ENCODE measurements around the gene MIX23. TPM values are rescaled to one million over a fixed set of nuclear protein-coding genes. Genes with fewer than 3 reads are reported as not detected.

The MIX23 gene
- polyA plus RNA-seq, 3 donors = 3.9 to 8.2 (median 5.2) TPM

GRCh38 chr3:122312826-122313225 lies 70.2 kb downstream of the MIX23 start:
- TF ChIP-seq CTCF (IDR thresholded peaks at IDR 0.05) = no peak
- Histone ChIP-seq H3K36me3 (replicated peaks in 1 of 2; ENCODE audit: control insufficient read depth in 1 of 2, insufficient read depth in 2 of 2, low read length in 2 of 2) (no peaks in the 10 kb centered on the region), H3K4me2 (replicated peaks; ENCODE audit: extremely low read depth, low read length, poor library complexity, severe bottlenecking) (peak overlapping the region; percentile 29), H4K20me1 (ENCODE audit: insufficient read depth, low read length) (no peaks in the 10 kb centered on the region), H2AFZ (ENCODE audit: insufficient read depth, low read depth, low read length, poor library complexity, severe bottlenecking) (peak overlapping the region; percentile 60), H3K27me3 (ENCODE audit: control insufficient read depth in 2 of 2, insufficient read depth in 2 of 2, low read length in 2 of 2) (no peaks in the 10 kb centered on the region), H3K9ac (ENCODE audit: insufficient read depth, low read length, poor library complexity, severe bottlenecking) (no peak overlapping the region), H3K79me2 (ENCODE audit: insufficient read depth, low read length) (no peaks in the 10 kb centered on the region), H3K9me3 (replicated peaks in 1 of 2; ENCODE audit: control insufficient read depth in 1 of 2, insufficient read depth in 1 of 2, low read length in 2 of 2) (no peaks in the 10 kb centered on the region), H3K4me1 (ENCODE audit: control insufficient read depth in 1 of 2, insufficient read depth in 2 of 2, low read length in 2 of 2) (peaks cover 26 to 36% of the 10 kb centered on the region in 2 donors), H3K4me3 (replicated peaks in 1 of 3; ENCODE audit: low read depth in 2 of 3, low read length in 3 of 3) (peak overlapping the region in 1 of 3 experiments; percentile 39), H3K27ac (ENCODE audit: low read depth in 1 of 2, low read length in 2 of 2) (peak overlapping the region in 1 of 2 donors; percentile 71)
- Mint-ChIP-seq H3K36me3 (peaks cover 0 to 1% of the 10 kb centered on the region in 2 donors), H3K27ac (peak overlapping the region; percentile 10 to 85 (median 59)), H3K27me3 (ENCODE audit: low read depth in 3 of 3) (peaks cover 0 to 2% (median 0%) of the 10 kb centered on the region in 3 donors), H3K9me3 (no peaks in the 10 kb centered on the region), H3K4me3 (peak overlapping the region in 1 of 2 donors; percentile 63), H3K4me1 (peaks cover 43% of the 10 kb centered on the region)
- intact Hi-C loops (cut with micrococcal nuclease) = no loop called here
- DNase-seq = no peak

DNA sequence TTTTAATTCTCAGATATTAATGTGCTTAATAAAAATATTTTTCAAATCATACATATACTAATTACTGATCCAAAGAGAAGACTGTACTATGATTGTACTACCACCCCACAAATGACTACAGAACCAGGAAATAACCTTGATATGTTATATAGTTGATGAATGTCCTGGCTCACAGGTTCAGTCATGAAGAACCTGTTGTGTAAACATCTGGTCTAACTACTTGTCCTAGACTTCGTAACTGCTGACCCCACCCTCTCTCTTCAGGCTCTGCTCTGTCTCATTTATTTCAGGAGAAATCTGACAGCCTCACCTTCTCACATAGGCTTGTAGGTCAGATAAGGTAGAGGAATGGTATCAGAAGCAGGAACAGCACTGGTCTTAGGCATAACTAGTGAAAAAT lies 72.7 kb downstream of the MIX23 start:
- Histone ChIP-seq H3K9me3 (replicated peaks in 1 of 2; ENCODE audit: control insufficient read depth in 1 of 2, insufficient read depth in 1 of 2, low read length in 2 of 2) (no peaks in the 10 kb centered on the region), H3K4me2 (replicated peaks; ENCODE audit: extremely low read depth, low read length, poor library complexity, severe bottlenecking) (no peak overlapping the region), H3K79me2 (ENCODE audit: insufficient read depth, low read length) (no peaks in the 10 kb centered on the region), H2AFZ (ENCODE audit: insufficient read depth, low read depth, low read length, poor library complexity, severe bottlenecking) (no peak overlapping the region), H3K9ac (ENCODE audit: insufficient read depth, low read length, poor library complexity, severe bottlenecking) (no peak overlapping the region), H4K20me1 (ENCODE audit: insufficient read depth, low read length) (no peaks in the 10 kb centered on the region), H3K4me3 (replicated peaks in 1 of 3; ENCODE audit: low read depth in 2 of 3, low read length in 3 of 3) (no peak overlapping the region), H3K36me3 (replicated peaks in 1 of 2; ENCODE audit: control insufficient read depth in 1 of 2, insufficient read depth in 2 of 2, low read length in 2 of 2) (no peaks in the 10 kb centered on the region), H3K27ac (ENCODE audit: low read depth in 1 of 2, low read length in 2 of 2) (no peak overlapping the region), H3K27me3 (ENCODE audit: control insufficient read depth in 2 of 2, insufficient read depth in 2 of 2, low read length in 2 of 2) (no peaks in the 10 kb centered on the region), H3K4me1 (ENCODE audit: control insufficient read depth in 1 of 2, insufficient read depth in 2 of 2, low read length in 2 of 2) (peaks cover 33 to 53% of the 10 kb centered on the region in 2 donors)
- Mint-ChIP-seq H3K9me3 (no peaks in the 10 kb centered on the region), H3K27me3 (ENCODE audit: low read depth in 3 of 3) (peaks cover 0 to 2% (median 0%) of the 10 kb centered on the region in 3 donors), H3K4me3 (no peak overlapping the region), H3K27ac (peak overlapping the region in 1 of 7 donors; percentile 1), H3K36me3 (no peaks in the 10 kb centered on the region), H3K4me1 (peaks cover 59% of the 10 kb centered on the region)
- intact Hi-C loops (cut with micrococcal nuclease) = no loop called here
- no CpG with 5 or more reads among the region's 1 CpG for WGBS (ENCODE audit: insufficient coverage)
- no peak for TF ChIP-seq CTCF (IDR thresholded peaks at IDR 0.05)
- DNase-seq = no peak

Small RNA genes within 50 kb of the gene (small RNA-seq; reads per million reads assigned to genes)
- gene AC083798.1 (ENCODE audit: insufficient read length, low read depth) = not detected

Other genes starting within 250 kb of the MIX23 start
- under 1 TPM in 1 of 3 donors, not detected in 2; 0.01 TPM for gene CASR, start 199.6 kb downstream of the MIX23 start, polyA plus RNA-seq
- gene CSTA, start 58.0 kb downstream of the MIX23 start, polyA plus RNA-seq = 100 to 1,000 TPM; 211 to 582 (median 515) TPM
- 10 to 100 TPM in 2 of 3 donors, 1 to 10 TPM in 1; 6.8 to 28.5 (median 24.2) TPM for gene FAM162A, start 951 bp upstream of the MIX23 start, polyA plus RNA-seq
- 1 to 10 TPM in 1 of 3 donors, under 1 TPM in 2; 0.85 to 3.1 (median 0.85) TPM for gene WDR5B, start 32.8 kb upstream of the MIX23 start, polyA plus RNA-seq
- gene KPNA1, start 131.7 kb upstream of the MIX23 start, polyA plus RNA-seq = 10 to 100 TPM; 18.0 to 41.2 (median 38.5) TPM
- gene PARP9, start 181.1 kb upstream of the MIX23 start, polyA plus RNA-seq = 10 to 100 TPM; 31.4 to 43.3 (median 34.4) TPM
- 10 to 100 TPM in 2 of 3 donors, 1 to 10 TPM in 1; 8.6 to 29.0 (median 17.7) TPM for gene DTX3L, start 181.1 kb upstream of the MIX23 start, polyA plus RNA-seq
- 1 to 10 TPM in 1 of 3 donors, under 1 TPM in 2; 0.23 to 4.4 (median 0.28) TPM for gene PARP15, start 194.4 kb upstream of the MIX23 start, polyA plus RNA-seq

Data from CD14-positive monocyte (primary cell).